Sigmoid colon (tissue), 4 donors: Measurements from ENCODE around the gene MTERF2.

ENCODE experiments used
- EP300 ChIP-seq, 4 donors: sonication (generic); formaldehyde crosslinking; IDR thresholded peaks; one replicate each; pipeline ENCODE4 v1.6.1; 2017; ENCODE audit warnings: antibody characterized with exemption in 4 of 4
- TF ChIP-seq, protein P1 (sequence below), 4 experiments: fragments of 450-650 bp in 3 of 4; fragments of 200-600 bp in 1 of 4; IDR thresholded peaks; one replicate each; pipeline ENCODE4 v1.5.1; 2016 to 2019; ENCODE audit warnings: antibody characterized with exemption in 4 of 4, mild to moderate bottlenecking in 3 of 4, moderate library complexity in 2 of 4

DNA sequence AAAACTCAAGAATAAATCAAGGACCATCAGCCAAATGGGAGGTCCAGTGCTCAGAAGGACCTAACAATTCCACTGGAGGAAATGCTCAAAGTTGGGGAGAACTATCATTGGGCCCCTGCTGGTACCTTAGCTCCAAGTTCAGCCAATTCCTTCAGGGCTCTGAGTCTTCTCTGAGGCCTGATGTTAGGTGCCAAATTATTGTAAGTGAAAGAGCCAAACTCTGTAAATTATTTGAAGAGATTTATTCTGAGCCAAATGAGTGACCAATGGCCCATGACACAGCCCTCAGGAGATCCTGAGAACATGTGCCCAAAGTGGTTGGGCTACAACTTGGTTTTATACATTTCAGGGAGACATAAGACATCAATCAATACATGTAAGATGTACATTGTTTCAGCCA is 39.5 kb downstream of the MTERF2 start:
- TF ChIP-seq, protein P1, sequence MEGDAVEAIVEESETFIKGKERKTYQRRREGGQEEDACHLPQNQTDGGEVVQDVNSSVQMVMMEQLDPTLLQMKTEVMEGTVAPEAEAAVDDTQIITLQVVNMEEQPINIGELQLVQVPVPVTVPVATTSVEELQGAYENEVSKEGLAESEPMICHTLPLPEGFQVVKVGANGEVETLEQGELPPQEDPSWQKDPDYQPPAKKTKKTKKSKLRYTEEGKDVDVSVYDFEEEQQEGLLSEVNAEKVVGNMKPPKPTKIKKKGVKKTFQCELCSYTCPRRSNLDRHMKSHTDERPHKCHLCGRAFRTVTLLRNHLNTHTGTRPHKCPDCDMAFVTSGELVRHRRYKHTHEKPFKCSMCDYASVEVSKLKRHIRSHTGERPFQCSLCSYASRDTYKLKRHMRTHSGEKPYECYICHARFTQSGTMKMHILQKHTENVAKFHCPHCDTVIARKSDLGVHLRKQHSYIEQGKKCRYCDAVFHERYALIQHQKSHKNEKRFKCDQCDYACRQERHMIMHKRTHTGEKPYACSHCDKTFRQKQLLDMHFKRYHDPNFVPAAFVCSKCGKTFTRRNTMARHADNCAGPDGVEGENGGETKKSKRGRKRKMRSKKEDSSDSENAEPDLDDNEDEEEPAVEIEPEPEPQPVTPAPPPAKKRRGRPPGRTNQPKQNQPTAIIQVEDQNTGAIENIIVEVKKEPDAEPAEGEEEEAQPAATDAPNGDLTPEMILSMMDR (IDR thresholded peaks at IDR 0.05) = no peak
- no peak for TF ChIP-seq EP300 (IDR thresholded peaks at IDR 0.05)
